HepG2 (cell line): ENCODE measurements around the gene SPDYE5.
"Not testable (repeated sequence)": the region's sequence is repeated elsewhere in the genome, so short reads cannot be mapped to it uniquely, and the experiment has no call there.

Source experiments
- MAZ ChIP-seq, 2 experiments: sonication (generic) in 1 of 2; formaldehyde crosslinking in 1 of 2; IDR thresholded peaks; 2 replicates each; pipeline versions ENCODE4 v1.5.0 to v1.6.1; 2012 to 2020; ENCODE audit warnings: low read depth in 2 of 2, mild to moderate bottlenecking in 2 of 2, borderline replicate concordance in 1 of 2, improper control_type of control experiment in 1 of 2, low read length in 1 of 2, missing genetic modification reagents in 1 of 2, moderate library complexity in 1 of 2
- POLR2AphosphoS2 ChIP-seq: IDR thresholded peaks from 2 replicates; pipeline ENCODE4 v1.6.1; 2011; ENCODE audit warnings: low read depth, low read length, improper control_type of control experiment

GRCh38 chr7:75492020-75492419 lies at the start of gene SPDYE5:
- TF ChIP-seq MAZ (IDR thresholded peaks at IDR 0.05; ENCODE audit: borderline replicate concordance, low read depth, low read length); MAZ (CRISPR knock-in tag; IDR thresholded peaks at IDR 0.05; ENCODE audit: low read depth); POLR2AphosphoS2: not testable (repeated sequence)
